Transverse colon (tissue), 4 donors: Measurements from ENCODE around the gene WDR47. TPM values are rescaled to one million over a fixed set of nuclear protein-coding genes. Genes with fewer than 3 reads are reported as not detected.

ENCODE experiments used
- DNase-seq: peaks from one replicate; pipeline ENCODE4 v3.0.0-alpha.2; 2019
- H3K27ac ChIP-seq, 4 donors: fragments of 200-600 bp; sonication (generic); 2 replicates each; pipeline ENCODE4 v1.5.1; 2016 to 2018; ENCODE audit warnings: inconsistent platforms in 4 of 4
- H3K27me3 ChIP-seq: fragments of 200-600 bp; sonication (generic); 2 replicates; pipeline ENCODE4 v1.5.1; 2017; ENCODE audit warnings: inconsistent platforms
- H3K36me3 ChIP-seq, 4 donors: fragments of 200-600 bp; sonication (generic); 2 replicates each; pipeline ENCODE4 v1.5.1; 2017 to 2019; ENCODE audit warnings: inconsistent platforms in 4 of 4
- H3K4me1 ChIP-seq, 4 donors: fragments of 200-600 bp; sonication (generic); 2 replicates each; pipeline ENCODE4 v1.5.1; 2017 to 2020; ENCODE audit warnings: inconsistent platforms in 4 of 4
- H3K4me3 ChIP-seq, 4 donors: fragments of 200-600 bp; sonication (generic); 1 replicate in 1 of 4; 2 replicates in 3 of 4; pipeline versions ENCODE4 v1.5.1 to v1.6.1; 2017 to 2019; ENCODE audit warnings: inconsistent platforms in 4 of 4
- H3K9me3 ChIP-seq, 2 donors: fragments of 200-600 bp; sonication (generic); 2 replicates each; pipeline ENCODE4 v1.5.1; 2017 to 2019; ENCODE audit warnings: inconsistent platforms in 2 of 2
- EP300 ChIP-seq: sonication (generic); formaldehyde crosslinking; IDR thresholded peaks from one replicate; pipeline ENCODE4 v1.6.1; 2017; ENCODE audit warnings: antibody characterized with exemption, low read depth
- POLR2A ChIP-seq: fragments of 450-650 bp; IDR thresholded peaks from one replicate; pipeline ENCODE4 v1.6.1; 2016; ENCODE audit warnings: antibody characterized with exemption, mild to moderate bottlenecking, moderate library complexity
- POLR2AphosphoS5 ChIP-seq, 3 donors: sonication (generic); formaldehyde crosslinking; IDR thresholded peaks; one replicate each; pipeline ENCODE4 v1.6.1; 2016; ENCODE audit warnings: antibody characterized with exemption in 3 of 3
- WGBS, 2 donors: methylation state at CpG; one replicate each; pipeline ENCODE4 v1.1.5; 2018; ENCODE audit warnings: low coverage in 1 of 2; 5-methylcytosine and 5-hydroxymethylcytosine counted together
- in situ Hi-C, 4 donors: fragments of 200-750 bp; cut with MboI; loops; one replicate each; pipeline versions ENCODE4 v1.15.0 to v1.15.1; 2017; ENCODE audit warnings: low sequenced_read_pairs in 3 of 4, low pct_ligation_motif_present in 1 of 4, low pct_unique_long_range_greater_than_20kb in 1 of 4
- intact Hi-C: fragments of 100-400 bp; cut with DNase I; formaldehyde crosslinking; loops from one replicate; pipeline ENCODE4 v1.15.1; 2023; ENCODE audit warnings: low total_unique reads
- total RNA-seq, 4 donors: library from RNA; depleted of rRNA; stranded (reverse); fragments of >200 nt; gene quantifications; one replicate each; pipeline ENCODE4 v1.1.0, GENCODE V29; 2016
- TF ChIP-seq, protein P1 (sequence below), 5 experiments: fragments of 200-600 bp in 3 of 5; fragments of 450-650 bp in 2 of 5; sonication (generic) in 3 of 5; IDR thresholded peaks; 1 replicate in 2 of 5; 2 replicates in 3 of 5; pipeline ENCODE4 v1.5.1; 2016 to 2017; ENCODE audit warnings: antibody characterized with exemption in 5 of 5, inconsistent platforms in 3 of 5, mild to moderate bottlenecking in 2 of 5, moderate library complexity in 1 of 5

WDR47 gene
- total RNA-seq, 4 donors from 2014 or later = 6.7 to 12.1 (median 9.7) TPM

DNA sequence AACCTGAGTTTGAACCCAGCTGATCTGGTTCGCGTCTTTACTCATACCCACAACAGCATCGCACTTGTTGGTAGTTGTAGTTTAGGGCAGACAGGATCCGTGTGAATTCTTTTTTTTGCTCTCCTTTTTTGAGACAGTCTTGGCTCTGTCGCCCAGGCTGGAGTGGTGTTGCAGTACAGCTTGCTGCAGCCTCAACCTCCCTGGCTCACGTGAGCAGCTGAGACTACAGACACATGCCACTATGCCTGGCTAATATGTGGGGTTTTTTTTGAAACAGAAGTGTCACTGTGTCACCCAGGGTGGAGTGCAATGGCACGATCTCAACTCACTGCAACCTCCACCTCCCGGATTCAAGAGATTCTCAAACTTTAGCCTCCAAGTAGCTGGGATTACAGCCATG, 26.0 kb upstream of the WDR47 start:
- no peak overlapping the region for H3K27ac ChIP-seq
- no peaks in the 10 kb centered on the region for H3K9me3 ChIP-seq
- H3K27me3 ChIP-seq = no peaks in the 10 kb centered on the region
- in situ Hi-C loops = loop anchor here in 1 of 4 donors (25.0 kb wide), 1 partner anchor 856 kb away; the partner anchor contains the start of gene SLC25A24
- WGBS, 2 donors = 92 to 95% methylated on average over 5 to 8 of the region's 8 CpGs
- H3K4me1 ChIP-seq = no peaks in the 10 kb centered on the region
- H3K36me3 ChIP-seq = peaks cover 0 to 21% (median 10%) of the 10 kb centered on the region in 4 donors
- intact Hi-C loops = no loop called here
- DNase-seq = no peak
- H3K4me3 ChIP-seq = no peak overlapping the region
- TF ChIP-seq POLR2A (no peak), EP300 (no peak), POLR2AphosphoS5 (IDR thresholded peaks at IDR 0.05) (no peak)
- TF ChIP-seq, protein P1, sequence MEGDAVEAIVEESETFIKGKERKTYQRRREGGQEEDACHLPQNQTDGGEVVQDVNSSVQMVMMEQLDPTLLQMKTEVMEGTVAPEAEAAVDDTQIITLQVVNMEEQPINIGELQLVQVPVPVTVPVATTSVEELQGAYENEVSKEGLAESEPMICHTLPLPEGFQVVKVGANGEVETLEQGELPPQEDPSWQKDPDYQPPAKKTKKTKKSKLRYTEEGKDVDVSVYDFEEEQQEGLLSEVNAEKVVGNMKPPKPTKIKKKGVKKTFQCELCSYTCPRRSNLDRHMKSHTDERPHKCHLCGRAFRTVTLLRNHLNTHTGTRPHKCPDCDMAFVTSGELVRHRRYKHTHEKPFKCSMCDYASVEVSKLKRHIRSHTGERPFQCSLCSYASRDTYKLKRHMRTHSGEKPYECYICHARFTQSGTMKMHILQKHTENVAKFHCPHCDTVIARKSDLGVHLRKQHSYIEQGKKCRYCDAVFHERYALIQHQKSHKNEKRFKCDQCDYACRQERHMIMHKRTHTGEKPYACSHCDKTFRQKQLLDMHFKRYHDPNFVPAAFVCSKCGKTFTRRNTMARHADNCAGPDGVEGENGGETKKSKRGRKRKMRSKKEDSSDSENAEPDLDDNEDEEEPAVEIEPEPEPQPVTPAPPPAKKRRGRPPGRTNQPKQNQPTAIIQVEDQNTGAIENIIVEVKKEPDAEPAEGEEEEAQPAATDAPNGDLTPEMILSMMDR (IDR thresholded peaks at IDR 0.05) = no peak

DNA sequence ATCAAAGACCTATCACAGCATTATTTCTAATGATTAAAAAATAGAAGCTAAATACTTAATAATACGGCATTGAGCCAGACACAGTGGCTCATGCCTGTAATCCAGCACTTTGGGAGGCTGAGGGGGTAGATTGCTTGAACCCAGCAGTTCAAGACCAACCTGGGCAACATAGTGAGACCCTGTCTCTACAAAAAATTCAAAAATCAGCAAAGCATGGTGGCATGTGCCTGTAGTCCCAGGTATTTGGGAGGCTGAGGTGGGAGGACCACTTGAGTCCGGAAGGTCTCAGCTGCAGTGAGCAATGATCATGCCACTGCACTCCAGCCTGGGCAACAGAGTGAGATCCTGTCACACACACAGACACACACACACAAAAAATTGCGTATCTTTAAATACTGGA, 23.2 kb upstream of the WDR47 start:
- WGBS, 2 donors = 97 to 100% methylated on average over 2 to 3 of the region's 3 CpGs
- Histone ChIP-seq H3K36me3 (peaks cover 0 to 21% (median 10%) of the 10 kb centered on the region in 4 donors), H3K27ac (no peak overlapping the region), H3K27me3 (no peaks in the 10 kb centered on the region), H3K4me3 (no peak overlapping the region), H3K9me3 (no peaks in the 10 kb centered on the region), H3K4me1 (peaks cover 0 to 5% (median 2%) of the 10 kb centered on the region in 4 donors)
- intact Hi-C loops (no loop called here), in situ Hi-C loops (loop anchor here in 1 of 4 donors (25.0 kb wide), 1 partner anchor 853 kb away; the partner anchor contains the start of gene SLC25A24)
- no peak for DNase-seq
- TF ChIP-seq POLR2AphosphoS5 (IDR thresholded peaks at IDR 0.05) = no peak

DNA sequence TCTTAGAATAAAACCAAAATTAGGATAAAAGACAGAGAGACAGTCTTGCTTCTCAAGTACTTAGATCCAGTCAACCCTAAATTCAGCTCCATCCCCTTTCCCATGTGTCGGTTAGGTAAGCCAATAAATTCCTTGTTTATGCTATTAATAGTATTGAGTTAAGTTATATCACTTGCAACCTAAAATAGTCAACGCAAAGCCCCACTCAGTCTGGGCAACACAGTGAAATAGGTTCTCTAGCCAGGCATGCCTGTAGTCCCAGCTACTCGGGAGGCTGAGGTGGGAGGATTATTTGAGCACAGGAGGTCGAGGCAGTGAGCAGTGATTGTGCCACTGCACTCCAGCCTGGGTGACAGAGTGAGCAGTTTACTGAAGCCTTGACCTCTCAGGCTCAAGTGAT, 19.3 kb upstream of the WDR47 start:
- DNase-seq = no peak
- in situ Hi-C loops = loop anchor here in 1 of 4 donors (25.0 kb wide), 1 partner anchor 849 kb away; the partner anchor contains the start of gene SLC25A24

DNA sequence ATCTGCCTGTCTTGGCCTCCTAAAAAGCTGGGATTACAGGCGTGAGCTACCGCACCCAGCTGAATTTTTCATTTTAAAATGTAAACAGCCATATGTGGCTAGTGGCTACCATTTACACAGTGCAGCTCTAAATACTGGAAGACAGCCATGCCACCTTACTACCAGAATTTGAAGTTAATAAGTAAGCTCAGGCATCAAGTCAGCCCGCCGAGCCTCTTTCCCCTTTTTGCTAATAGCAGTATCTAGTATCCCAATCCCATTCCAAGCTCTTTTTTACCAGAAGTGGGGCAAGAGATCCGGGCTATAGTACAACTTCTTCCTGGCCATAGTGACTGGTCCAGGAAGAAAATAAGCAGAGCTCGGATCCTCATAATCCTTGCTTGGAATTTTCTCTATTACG, 18.8 kb upstream of the WDR47 start:
- intact Hi-C loops = no loop called here
- TF ChIP-seq POLR2AphosphoS5 (IDR thresholded peaks at IDR 0.05) (no peak), EP300 (no peak), POLR2A (no peak)
- TF ChIP-seq, protein P1 (IDR thresholded peaks at IDR 0.05) = no peak
- no peak for DNase-seq

More for the DNA sequence above, 19.3 kb upstream of the WDR47 start:
- Histone ChIP-seq H3K4me3 (no peak overlapping the region), H3K9me3 (no peaks in the 10 kb centered on the region), H3K27ac (no peak overlapping the region), H3K27me3 (no peaks in the 10 kb centered on the region), H3K4me1 (peaks cover 0 to 6% (median 2%) of the 10 kb centered on the region in 4 donors), H3K36me3 (peaks cover 0 to 21% (median 9%) of the 10 kb centered on the region in 4 donors)
- intact Hi-C loops = no loop called here
- 88% methylated on average over 4 of the region's 4 CpGs; no CpG with 5 or more reads in 1 of the 2 donors for WGBS, 2 donors
- TF ChIP-seq POLR2A (no peak), POLR2AphosphoS5 (IDR thresholded peaks at IDR 0.05) (no peak), EP300 (no peak)
- TF ChIP-seq, protein P1 (IDR thresholded peaks at IDR 0.05) = no peak

More for the DNA sequence above, 18.8 kb upstream of the WDR47 start:
- H3K36me3 ChIP-seq = peaks cover 0 to 21% (median 8%) of the 10 kb centered on the region in 4 donors
- in situ Hi-C loops = loop anchor here in 1 of 4 donors (25.0 kb wide), 1 partner anchor 848 kb away; the partner anchor contains the start of gene SLC25A24
- no peak overlapping the region for H3K4me3 ChIP-seq
- H3K27ac ChIP-seq = no peak overlapping the region
- WGBS, 2 donors = 63% methylated on average over 7 of the region's 7 CpGs; no CpG with 5 or more reads in 1 of the 2 donors
- H3K4me1 ChIP-seq = peaks cover 0 to 6% (median 2%) of the 10 kb centered on the region in 4 donors
- no peaks in the 10 kb centered on the region for H3K27me3 ChIP-seq
- H3K9me3 ChIP-seq = no peaks in the 10 kb centered on the region
